Measurements from ENCODE around the gene CHCHD6.

Gene CHCHD6

GRCh38 chr3:126704494-126705214 lies 614 bp downstream of the CHCHD6 start:
- no peak for DNase-seq

DNA sequence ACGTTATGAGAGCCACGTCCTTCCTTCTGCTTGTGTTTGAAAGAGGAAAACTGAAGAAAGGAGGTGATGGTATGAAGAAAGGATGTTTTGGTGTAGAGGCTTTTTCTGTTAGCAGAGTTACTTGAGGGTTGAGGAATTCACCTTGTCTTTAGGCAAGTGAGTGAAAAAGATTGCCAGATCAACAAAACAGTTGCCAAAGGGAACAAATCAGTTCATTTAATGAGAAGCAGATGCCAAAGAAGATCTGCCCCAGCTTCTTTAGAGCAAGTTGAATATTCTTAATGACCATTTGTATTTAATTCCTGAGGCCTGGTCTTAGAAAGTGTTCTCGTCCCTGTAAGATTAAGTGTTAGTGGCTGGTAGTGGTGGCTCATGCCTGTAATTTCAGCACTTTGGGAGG lies 2.6 kb downstream of the CHCHD6 start:
- DNase-seq: no peak

- DNase-seq: no peak
Measured at GRCh38 chr3:126711121-126711760, 7.2 kb downstream of the CHCHD6 start.

DNA sequence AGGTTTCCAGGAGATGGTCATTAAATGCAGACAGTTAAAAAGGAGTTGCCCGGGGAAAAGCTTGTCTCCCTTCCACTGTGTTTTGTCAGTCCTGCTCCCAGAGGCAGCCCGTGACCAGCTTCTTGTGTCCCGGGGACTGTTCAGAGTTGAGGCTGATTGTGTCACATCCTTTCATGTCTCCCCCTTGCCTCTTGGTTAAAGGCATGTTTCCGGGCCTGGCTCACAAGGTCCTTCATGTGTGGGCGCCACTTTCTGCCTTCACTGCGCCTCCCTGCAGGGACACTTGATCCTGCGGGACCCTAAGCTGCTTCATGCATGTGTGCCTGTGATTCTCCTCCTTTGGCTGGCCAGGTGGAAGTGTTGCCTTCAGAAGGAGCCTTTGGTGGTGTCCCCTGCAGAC lies 9.2 kb downstream of the CHCHD6 start:
- no peak for DNase-seq

DNA sequence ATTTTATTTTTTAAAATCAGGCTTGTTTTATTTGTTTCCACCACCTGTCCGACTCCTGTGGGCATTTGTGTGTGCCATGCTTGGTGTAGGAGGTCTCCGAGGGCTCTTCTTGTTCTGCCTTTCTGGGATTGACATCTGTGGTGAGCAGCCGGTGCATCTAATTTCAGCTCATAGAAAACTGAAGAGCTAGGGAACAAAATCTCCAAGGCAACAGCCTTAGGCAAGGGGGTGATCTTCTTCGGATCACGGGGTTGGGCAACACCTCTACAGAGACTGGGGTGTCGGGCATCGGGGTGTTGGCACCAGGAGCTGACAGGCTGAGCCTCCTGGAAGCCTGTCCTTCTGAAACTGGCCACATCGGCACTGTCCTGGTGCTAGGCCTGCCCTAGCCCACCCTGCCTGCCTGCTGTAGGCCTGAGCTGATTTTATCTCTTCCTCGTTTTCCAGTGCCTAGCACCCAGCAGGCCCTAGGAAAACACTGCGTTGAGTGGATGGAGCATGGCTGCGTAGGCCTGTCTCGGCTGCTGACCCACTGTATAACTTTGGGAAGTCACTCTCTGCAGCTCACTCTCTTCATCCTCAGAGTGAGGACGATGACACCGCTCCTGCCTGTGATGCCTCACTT lies 10.3 kb downstream of the CHCHD6 start:
- no peak for DNase-seq

DNA sequence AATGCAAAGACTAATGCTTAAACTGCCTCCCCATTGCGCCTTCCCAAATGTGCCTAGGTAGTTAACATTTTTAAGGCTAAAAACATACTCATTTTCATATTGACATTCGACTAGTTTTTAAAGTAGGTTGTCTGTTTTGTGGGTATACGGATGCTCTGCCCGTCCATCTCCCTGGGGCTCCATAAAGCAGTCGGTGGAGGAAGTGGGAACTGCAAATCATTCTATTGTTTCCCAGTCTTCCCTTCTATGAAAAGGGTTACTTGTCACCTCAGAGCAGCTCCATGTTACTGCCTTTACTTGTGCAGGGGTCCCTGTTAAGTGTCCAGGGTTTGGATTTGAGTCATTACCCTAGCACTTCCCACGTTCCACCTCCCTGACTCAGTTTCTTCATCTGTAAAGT lies 10.9 kb downstream of the CHCHD6 start:
- DNase-seq: no peak

DNA sequence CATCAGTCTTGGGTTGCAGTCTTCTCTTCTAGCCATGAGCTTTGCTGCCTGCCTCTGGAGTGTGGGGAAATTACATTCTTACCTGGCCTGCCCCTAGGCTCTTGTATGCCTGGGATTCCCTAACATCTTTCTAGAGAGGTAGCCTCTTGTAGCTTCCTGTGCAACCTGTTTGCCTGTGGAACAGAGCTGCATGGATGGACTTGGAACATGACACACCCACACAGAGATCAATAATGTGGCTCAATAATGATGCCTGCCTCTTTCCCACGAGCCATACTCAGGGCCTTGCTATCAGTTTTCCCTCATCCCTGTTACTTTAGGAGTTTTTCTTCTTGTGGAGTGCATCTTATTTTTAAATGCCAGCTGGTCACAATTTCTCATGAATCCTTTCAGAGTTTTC lies 11.4 kb downstream of the CHCHD6 start:
- no peak for DNase-seq

DNA sequence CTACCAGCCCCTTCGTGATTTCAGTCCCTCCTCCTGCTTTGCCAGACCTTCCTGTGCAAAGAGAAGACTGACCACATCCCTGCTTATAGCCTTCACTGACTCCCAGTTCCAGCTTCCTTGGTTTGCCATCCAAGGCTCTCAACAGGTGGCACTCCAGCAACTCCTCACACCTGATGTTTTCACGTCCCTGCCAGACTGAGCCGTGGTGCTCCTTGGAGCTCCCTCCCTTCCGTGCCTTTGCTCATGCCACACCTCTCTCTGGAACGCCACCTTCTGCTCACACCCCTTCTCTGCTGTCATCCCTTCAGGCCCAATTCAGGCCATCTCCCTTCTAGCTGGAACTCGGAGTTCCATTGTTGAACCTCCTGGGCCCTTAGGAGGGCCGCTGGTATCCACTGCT lies 12.0 kb downstream of the CHCHD6 start:
- DNase-seq: no peak

- no peak for DNase-seq
Measured at GRCh38 chr3:126718561-126719445, 14.8 kb downstream of the CHCHD6 start.

- no peak for DNase-seq
Measured at GRCh38 chr3:126720596-126720995, 16.6 kb downstream of the CHCHD6 start.

- no peak for DNase-seq
Measured at GRCh38 chr3:126721246-126721645, 17.2 kb downstream of the CHCHD6 start.

DNA sequence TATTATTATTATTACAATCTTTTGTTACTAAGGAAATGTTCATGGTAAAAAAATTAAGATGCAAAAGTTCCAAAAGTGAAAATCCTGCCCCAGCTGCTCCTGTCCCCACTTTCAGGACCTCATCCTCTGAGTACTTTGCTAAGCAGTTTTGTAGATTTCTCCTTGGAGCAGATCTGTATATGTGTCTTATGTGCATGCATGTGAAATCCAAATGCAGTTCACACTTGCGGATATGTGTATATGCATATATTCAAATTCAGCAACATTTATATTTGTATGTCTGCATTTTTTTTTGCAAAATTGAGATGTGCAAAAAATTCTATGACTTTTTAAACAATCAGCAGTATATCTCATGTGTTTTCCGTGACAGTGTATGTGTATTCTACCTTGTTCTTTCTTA lies 19.2 kb downstream of the CHCHD6 start:
- no peak for DNase-seq

DNA sequence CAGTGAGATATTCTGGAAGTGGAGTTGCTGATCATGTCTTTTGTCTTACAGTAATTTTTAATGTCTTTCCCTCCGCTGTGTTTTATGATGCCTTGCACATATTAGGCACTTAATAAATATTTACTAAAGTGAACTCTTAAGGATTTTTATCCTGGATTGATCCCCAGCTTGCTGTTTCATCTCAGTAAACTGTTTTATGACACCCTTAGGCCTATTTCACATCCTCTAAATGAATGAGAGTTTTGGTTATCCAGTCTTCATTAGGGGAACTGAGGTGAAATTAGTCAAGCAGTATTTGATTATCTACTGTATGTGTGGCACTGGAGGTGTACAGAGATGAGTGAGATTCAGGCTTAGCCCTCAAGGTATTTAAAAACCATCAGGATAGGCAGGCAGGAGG lies 19.8 kb downstream of the CHCHD6 start:
- DNase-seq: no peak

DNA sequence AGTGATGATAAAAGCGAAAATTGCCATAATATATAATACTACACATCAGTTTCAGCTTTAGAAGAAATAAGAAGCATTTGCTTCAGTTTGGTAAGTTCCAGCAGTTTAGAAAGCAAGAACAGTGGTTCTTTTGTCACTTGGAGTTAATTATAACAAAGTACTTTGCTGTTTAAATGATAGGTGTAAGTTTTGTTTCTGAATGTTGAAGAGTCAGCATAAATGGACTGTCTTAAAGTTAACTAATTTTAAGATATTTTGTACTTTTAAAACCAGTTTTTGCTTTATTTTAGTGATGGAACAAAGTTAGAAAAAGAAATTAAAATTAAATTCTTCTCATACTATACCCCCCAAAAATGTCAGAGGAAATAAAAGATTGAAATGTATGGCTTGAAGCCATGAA lies 24.6 kb downstream of the CHCHD6 start:
- DNase-seq: no peak

- no peak for DNase-seq
Measured at GRCh38 chr3:126730376-126730775, 26.3 kb downstream of the CHCHD6 start.

DNA sequence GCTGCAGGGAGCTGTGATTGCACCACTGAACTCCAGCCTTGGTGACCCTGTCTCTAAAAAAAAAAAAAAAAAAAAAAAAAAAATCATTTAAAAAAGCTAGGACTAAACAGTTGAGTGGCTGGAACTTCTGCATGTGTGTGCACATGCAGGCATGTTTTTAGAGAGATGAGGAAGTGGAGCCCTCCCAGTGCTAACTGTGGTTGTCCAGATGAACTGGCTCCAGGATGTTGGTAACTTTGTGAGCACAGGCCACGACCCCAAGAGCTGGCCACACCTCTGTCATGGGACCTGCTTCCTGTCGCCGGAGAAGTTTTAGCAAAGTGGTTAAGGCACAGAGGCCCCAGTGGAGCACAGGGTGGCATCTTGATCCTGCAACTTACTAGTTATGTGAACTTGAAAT lies 27.0 kb downstream of the CHCHD6 start:
- no peak for DNase-seq

DNA sequence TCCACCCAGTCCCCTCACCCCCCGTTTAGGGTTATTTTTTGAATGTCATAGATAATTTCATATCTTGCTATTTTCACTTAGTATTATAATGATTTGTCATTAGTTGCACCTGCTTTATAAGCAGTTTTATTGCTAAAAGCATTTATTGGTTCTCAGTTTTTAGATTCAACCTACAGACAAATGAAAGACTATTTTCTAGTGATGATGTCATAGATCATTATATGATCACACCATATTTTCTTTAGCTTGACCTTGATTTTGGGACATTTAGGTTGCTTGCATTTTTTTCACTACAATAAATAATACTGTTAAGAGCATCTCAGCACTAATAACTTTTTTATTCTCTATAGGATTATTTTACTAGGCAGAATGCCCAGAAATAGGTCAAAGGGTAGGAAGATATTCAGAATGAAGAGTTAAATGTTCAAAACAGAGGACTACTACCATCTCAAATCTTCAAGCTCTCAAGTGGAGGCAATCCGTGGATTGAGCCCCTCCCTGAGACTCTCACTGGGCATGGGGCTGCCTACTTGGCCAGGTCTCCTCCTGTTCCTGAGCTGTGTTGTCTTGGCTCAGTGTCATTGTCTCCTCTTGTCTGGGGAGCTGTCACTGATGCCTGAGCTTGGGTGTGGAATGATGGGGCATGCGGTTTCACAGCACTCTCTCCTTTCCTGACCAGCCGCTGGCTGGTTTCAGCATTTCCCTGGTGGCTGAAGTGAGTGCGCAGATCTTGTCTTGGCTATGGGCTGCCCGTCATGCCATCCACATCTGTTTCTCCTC lies 28.4 kb downstream of the CHCHD6 start:
- no peak for DNase-seq

DNA sequence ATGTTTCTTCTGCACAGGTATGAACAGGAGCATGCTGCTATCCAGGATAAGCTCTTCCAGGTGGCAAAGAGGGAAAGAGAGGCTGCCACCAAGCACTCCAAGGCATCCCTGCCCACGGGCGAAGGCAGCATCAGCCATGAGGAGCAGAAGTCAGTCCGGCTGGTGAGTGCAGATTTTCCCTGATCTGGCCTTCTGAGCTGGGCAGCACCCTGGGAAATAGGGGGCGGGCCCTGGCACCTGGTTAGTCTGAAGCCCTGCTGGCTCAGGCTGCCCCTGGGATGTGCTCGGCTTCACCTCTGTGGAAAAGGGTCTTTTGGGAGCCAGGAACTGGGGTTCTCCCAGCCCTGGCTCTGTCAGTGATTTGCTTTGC lies 29.0 kb downstream of the CHCHD6 start:
- DNase-seq: no peak

DNA sequence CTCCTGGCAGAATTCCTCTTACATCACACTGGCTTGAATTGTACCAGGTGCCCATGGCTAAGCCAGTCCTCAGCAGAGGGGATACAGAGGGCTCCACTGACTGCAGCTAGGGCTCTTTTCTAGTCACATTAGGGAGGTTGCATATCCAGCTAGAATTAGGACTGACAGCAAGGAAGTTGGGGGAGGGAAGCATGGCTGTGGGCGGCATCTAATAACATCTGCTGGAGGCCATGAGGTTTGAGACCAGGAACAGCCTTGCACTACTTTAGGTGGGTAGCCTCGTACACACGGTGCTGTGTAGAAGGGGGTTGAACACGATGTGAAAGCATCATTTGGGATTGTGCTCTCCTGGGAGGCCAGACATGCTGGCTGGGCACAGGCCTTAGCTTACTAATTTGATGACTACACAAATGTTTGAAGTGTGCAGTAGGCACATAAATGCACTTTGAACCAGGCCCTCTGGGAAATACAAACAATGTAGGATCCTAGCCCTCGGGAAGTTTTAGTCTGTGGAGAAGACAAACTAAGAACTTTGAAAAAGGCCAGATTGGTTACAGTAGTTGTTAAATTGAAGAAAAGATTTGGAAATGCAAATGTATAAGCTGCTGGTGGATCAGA lies 30.2 kb downstream of the CHCHD6 start:
- DNase-seq: no peak

GRCh38 chr3:126737527-126737926 lies 33.5 kb downstream of the CHCHD6 start:
- DNase-seq: no peak

GRCh38 chr3:126742057-126742456 lies 38.0 kb downstream of the CHCHD6 start:
- DNase-seq: no peak

- no peak for DNase-seq
Measured at GRCh38 chr3:126743350-126743749, 39.3 kb downstream of the CHCHD6 start.
